HEK293T (cell line): ENCODE results near the gene PATE3.

Experiments
- CTCF ChIA-PET: fragments of 350-600 bp; formaldehyde crosslinking; extraction: SDS; loops from one replicate; lab custom pipeline; 2021; ENCODE audit warnings: antibody characterized with exemption, inconsistent platforms; lab: Yijun Ruan, JAX
- POLR2A ChIA-PET: fragments of 350-600 bp; formaldehyde crosslinking; extraction: SDS; loops from one replicate; lab custom pipeline; 2020; ENCODE audit warnings: antibody characterized with exemption, inconsistent platforms; lab: Yijun Ruan, JAX
- DNase-seq: peaks from one replicate; pipeline ENCODE4 v3.0.0; 2012; ENCODE audit warnings: mixed read lengths; ENCODE audit errors: extremely low spot score
- ARNT ChIP-seq: fragments of 450-650 bp; IDR thresholded peaks from 2 replicates; pipeline ENCODE4 v1.6.1; 2017; ENCODE audit warnings: mild to moderate bottlenecking
- BHLHE40 ChIP-seq: fragments of 450-650 bp; IDR thresholded peaks from 2 replicates; pipeline ENCODE4 v1.6.1; 2016; ENCODE audit warnings: mild to moderate bottlenecking, moderate library complexity, borderline replicate concordance
- CTBP1 ChIP-seq: fragments of 450-650 bp; IDR thresholded peaks from 2 replicates; pipeline ENCODE4 v1.6.1; 2016; ENCODE audit warnings: borderline replicate concordance
- ELF4 ChIP-seq: fragments of 450-650 bp; IDR thresholded peaks from 2 replicates; pipeline ENCODE4 v1.6.1; 2017; ENCODE audit warnings: antibody characterized with exemption
- FOXA1 ChIP-seq: fragments of 450-650 bp; IDR thresholded peaks from 2 replicates; pipeline ENCODE4 v1.6.1; 2016; ENCODE audit warnings: mild to moderate bottlenecking
- FOXK2 ChIP-seq: fragments of 450-650 bp; IDR thresholded peaks from 2 replicates; pipeline ENCODE4 v1.6.1; 2016; ENCODE audit warnings: mild to moderate bottlenecking
- FOXM1 ChIP-seq: fragments of 450-650 bp; IDR thresholded peaks from 2 replicates; pipeline ENCODE4 v1.6.1; 2017; ENCODE audit warnings: mild to moderate bottlenecking, borderline replicate concordance
- HDGF ChIP-seq: fragments of 450-650 bp; IDR thresholded peaks from 2 replicates; pipeline ENCODE4 v1.6.1; 2017; ENCODE audit warnings: antibody characterized with exemption, borderline replicate concordance
- L3MBTL2 ChIP-seq: fragments of 450-650 bp; conservative IDR thresholded peaks from 2 replicates; pipeline ENCODE4 v1.6.1; 2016; ENCODE audit warnings: mild to moderate bottlenecking
- LEF1 ChIP-seq: fragments of 450-650 bp; IDR thresholded peaks from 2 replicates; pipeline ENCODE4 v1.6.1; 2017; ENCODE audit warnings: mild to moderate bottlenecking, borderline replicate concordance
- NFRKB ChIP-seq: fragments of 450-650 bp; IDR thresholded peaks from 2 replicates; pipeline ENCODE4 v1.6.1; 2016; ENCODE audit warnings: mild to moderate bottlenecking, moderate library complexity
- SP1 ChIP-seq: fragments of 450-650 bp; IDR thresholded peaks from 2 replicates; pipeline ENCODE4 v1.6.1; 2017
- SUZ12 ChIP-seq: fragments of 450-650 bp; IDR thresholded peaks from 2 replicates; pipeline ENCODE4 v1.6.1; 2016; ENCODE audit warnings: mild to moderate bottlenecking
- TARDBP ChIP-seq: fragments of 450-650 bp; IDR thresholded peaks from 2 replicates; pipeline ENCODE4 v1.6.1; 2016
- ZNF384 ChIP-seq: fragments of 450-650 bp; IDR thresholded peaks from 2 replicates; pipeline ENCODE4 v1.6.1; 2016
- TF ChIP-seq, protein P1 (sequence below): fragments of 450-650 bp; IDR thresholded peaks from 2 replicates; pipeline ENCODE4 v1.6.1; 2016

Gene PATE3

GRCh38 chr11:125773516-125773915 lies 14.4 kb upstream of the PATE3 start:
- CTCF ChIA-PET: no interaction called here
- DNase-seq: no peak
- TF ChIP-seq ELF4: no peak
- TF ChIP-seq HDGF: no peak
- TF ChIP-seq ARNT: no peak
- TF ChIP-seq SUZ12: no peak
- TF ChIP-seq LEF1: no peak
- TF ChIP-seq FOXK2: no peak
- TF ChIP-seq CTBP1: no peak
- no peak for TF ChIP-seq TARDBP
- TF ChIP-seq, protein P1, sequence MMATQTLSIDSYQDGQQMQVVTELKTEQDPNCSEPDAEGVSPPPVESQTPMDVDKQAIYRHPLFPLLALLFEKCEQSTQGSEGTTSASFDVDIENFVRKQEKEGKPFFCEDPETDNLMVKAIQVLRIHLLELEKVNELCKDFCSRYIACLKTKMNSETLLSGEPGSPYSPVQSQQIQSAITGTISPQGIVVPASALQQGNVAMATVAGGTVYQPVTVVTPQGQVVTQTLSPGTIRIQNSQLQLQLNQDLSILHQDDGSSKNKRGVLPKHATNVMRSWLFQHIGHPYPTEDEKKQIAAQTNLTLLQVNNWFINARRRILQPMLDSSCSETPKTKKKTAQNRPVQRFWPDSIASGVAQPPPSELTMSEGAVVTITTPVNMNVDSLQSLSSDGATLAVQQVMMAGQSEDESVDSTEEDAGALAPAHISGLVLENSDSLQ: no peak
- no peak for TF ChIP-seq SP1
- no peak for TF ChIP-seq FOXM1
- TF ChIP-seq FOXA1: no peak
- TF ChIP-seq ZNF384: no peak
- no peak for TF ChIP-seq L3MBTL2
- no peak for TF ChIP-seq BHLHE40
- no peak for TF ChIP-seq NFRKB
- POLR2A ChIA-PET: no interaction called here

GRCh38 chr11:125777309-125777708 lies 10.6 kb upstream of the PATE3 start:
- TF ChIP-seq BHLHE40 (no peak), HDGF (no peak), ZNF384 (no peak)
- DNase-seq: no peak
- ChIA-PET POLR2A (no interaction called here), CTCF (no interaction called here)

GRCh38 chr11:125778728-125779127 lies 9.2 kb upstream of the PATE3 start, which contains the start of gene PATE2:
Gene PATE2 (minus strand): TSS chr11:125778828. CDS start chr11:125778773, 55 bp downstream.
- POLR2A ChIA-PET: no interaction called here
- no peak for DNase-seq
- TF ChIP-seq, protein P1: no peak
- TF ChIP-seq CTBP1: no peak
- TF ChIP-seq L3MBTL2: no peak
- no peak for TF ChIP-seq FOXA1
- no peak for TF ChIP-seq NFRKB
- TF ChIP-seq ZNF384: no peak
- no peak for TF ChIP-seq LEF1
- no peak for TF ChIP-seq TARDBP
- TF ChIP-seq SP1: no peak
- TF ChIP-seq HDGF: no peak
- no peak for TF ChIP-seq FOXK2
- TF ChIP-seq ELF4: no peak
- TF ChIP-seq SUZ12: no peak
- no peak for TF ChIP-seq ARNT
- no peak for TF ChIP-seq FOXM1
- CTCF ChIA-PET: no interaction called here

- TF ChIP-seq SP1: no peak
- TF ChIP-seq ZNF384: no peak
- TF ChIP-seq FOXM1: no peak
- no peak for TF ChIP-seq L3MBTL2
- no peak for TF ChIP-seq SUZ12
- TF ChIP-seq ELF4: no peak
- TF ChIP-seq TARDBP: no peak
- TF ChIP-seq, protein P1: no peak
- TF ChIP-seq CTBP1: no peak
- TF ChIP-seq BHLHE40: no peak
- TF ChIP-seq LEF1: no peak
- no peak for TF ChIP-seq HDGF
- no peak for TF ChIP-seq FOXK2
- no peak for TF ChIP-seq NFRKB
- TF ChIP-seq ARNT: no peak
- TF ChIP-seq FOXA1: no peak
- no peak for DNase-seq
- ChIA-PET CTCF (no interaction called here), POLR2A (no interaction called here)
Observed at GRCh38 chr11:125784678-125785077, 3.2 kb upstream of the PATE3 start.

DNA sequence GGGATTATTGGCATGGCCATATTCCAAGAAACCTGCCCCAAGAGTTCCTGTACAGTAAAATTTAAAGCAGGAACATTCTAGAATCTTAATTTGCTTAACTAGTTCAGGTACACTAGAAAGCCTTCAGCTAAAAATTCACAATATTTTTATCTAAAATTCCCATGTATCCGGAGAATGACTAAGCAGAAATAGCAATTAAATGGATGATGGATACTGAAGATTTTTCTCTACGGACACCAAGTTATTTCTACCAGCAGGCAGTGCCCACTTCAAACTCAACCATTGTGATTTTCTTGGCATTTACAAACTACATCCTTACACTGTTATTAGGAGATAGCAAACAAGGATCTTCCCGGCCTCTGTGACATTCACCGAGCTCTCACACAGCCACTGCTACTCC lies 2.9 kb downstream of the PATE3 start:
- no peak for DNase-seq
- CTCF ChIA-PET: no interaction called here
- TF ChIP-seq LEF1 (no peak), ELF4 (no peak), NFRKB (no peak), FOXK2 (no peak), ZNF384 (no peak), ARNT (no peak), SUZ12 (no peak)
- POLR2A ChIA-PET: no interaction called here

- ChIA-PET CTCF (no interaction called here), POLR2A (no interaction called here)
Observed at GRCh38 chr11:125797641-125798040, 9.7 kb downstream of the PATE3 start.

DNA sequence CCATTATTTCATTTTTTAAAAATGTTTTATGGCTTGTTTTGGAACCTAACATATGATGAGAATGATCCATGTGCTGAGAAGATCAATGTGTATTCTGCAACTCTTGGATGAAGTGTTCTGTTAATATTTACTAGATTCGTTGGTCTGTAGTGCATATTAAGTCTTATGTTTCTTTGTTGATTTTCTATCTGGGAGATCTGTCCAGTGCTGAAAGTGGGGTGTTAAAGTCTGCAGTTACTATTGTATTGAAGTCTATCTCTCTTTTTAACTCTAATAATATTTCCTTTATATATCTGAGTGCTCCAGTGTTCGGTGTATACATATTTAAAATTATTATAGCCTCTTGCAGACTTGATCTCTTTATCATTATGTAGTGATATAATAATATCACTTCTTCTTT lies 11.9 kb downstream of the PATE3 start:
- DNase-seq: no peak
- CTCF ChIA-PET: no interaction called here
- TF ChIP-seq LEF1 (no peak), TARDBP (no peak), SUZ12 (no peak), SP1 (no peak), FOXM1 (no peak), ARNT (no peak)
- TF ChIP-seq, protein P1: no peak
- POLR2A ChIA-PET: no interaction called here

More at GRCh38 chr11:125797641-125798040, 9.7 kb downstream of the PATE3 start:
- no peak for DNase-seq
- TF ChIP-seq ELF4: no peak
- TF ChIP-seq LEF1: no peak
- no peak for TF ChIP-seq CTBP1
- no peak for TF ChIP-seq ZNF384
